ENCODE data around the gene KNOP1.

Gene KNOP1, protein sequence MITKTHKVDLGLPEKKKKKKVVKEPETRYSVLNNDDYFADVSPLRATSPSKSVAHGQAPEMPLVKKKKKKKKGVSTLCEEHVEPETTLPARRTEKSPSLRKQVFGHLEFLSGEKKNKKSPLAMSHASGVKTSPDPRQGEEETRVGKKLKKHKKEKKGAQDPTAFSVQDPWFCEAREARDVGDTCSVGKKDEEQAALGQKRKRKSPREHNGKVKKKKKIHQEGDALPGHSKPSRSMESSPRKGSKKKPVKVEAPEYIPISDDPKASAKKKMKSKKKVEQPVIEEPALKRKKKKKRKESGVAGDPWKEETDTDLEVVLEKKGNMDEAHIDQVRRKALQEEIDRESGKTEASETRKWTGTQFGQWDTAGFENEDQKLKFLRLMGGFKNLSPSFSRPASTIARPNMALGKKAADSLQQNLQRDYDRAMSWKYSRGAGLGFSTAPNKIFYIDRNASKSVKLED

DNA sequence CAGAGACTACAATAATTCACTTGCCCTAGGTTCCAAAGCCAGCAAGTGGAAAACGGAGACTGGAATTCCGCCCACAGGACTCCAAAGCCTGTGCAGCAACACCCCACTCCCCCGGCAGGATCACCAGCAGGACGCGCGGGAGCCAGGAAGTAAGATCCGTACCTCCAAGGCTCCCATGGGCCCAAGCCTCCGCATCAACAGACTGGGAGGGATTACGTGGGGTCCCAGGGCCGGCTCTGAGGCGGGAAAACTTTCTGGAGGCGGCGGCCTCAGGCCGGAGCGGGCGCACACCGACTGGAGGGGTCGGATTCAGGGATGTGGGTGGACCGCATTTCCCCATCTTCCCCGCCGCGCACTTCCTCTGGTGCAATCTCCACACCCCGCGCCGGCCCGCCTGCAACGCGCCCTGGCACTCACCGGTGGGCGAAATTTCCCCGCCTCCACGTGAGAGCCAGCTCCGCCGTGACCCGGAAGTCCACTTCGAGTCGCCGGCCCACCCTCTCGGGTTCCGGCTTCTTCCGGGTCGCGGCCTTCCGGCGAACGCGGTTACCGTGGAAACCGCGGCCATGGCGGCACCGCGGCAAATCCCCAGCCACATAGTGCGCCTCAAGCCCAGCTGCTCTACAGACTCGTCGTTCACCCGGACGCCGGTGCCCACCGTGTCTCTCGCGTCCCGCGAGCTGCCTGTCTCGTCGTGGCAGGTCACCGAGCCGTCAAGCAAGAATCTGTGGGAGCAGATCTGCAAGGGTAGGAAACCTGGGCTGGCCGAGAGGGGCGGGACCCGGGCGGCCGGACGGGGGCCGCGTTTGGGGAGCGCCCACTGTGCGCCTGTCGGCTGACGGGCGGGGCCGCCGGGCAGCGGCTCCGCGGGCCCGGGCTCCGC lies at the start of gene KNOP1, which contains the start of gene IQCK:
Gene KNOP1 (minus strand): TSS at position 487 of the 883 bp plus-strand sequence. CDS start 3,192 bp downstream, outside the sequence.
Gene IQCK (plus strand): TSS at position 531 of the 883 bp plus-strand sequence. CDS start 36 bp downstream, at position 567.
- peak; percentile 92 for DNase-seq

DNA sequence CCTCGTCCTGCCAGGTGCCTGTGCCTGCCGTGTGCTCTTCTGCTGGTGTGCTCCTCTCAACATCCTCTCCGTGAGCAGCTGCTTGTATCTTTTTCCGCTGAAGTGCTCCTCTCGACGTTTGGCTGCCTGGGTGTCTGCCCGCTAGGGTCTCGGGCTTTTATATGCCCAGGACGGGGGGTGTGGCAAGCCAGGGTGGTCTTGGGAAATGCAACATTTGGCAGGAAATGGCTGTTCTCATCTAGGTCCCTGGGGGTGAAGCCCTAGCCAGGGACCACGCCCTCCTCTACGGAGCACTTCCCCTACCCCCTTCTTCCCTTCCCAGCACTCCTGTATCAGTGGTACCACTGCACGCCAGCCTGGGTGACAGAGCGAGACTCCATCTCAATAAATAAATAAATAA lies 49.5 kb upstream of the KNOP1 start:
- no peak for DNase-seq

- no peak for DNase-seq
These were observed 49.0 kb upstream of the KNOP1 start for GRCh38 chr16:19766988-19767387.

DNA sequence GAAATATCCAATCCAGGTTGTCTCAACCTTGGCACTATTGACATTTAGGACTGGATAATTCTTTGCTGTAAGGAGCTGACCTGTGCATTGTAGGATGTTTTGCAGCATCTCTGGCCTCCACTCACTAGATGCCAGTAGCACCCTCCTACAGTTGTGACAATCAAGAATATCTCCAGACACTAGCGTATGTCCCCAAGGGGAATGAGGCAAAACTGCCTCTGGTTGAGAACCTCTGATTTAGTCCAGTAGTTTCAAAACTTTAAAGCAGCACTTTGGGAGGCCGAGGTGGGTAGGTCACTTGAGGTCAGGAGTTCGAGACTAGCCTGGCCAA lies 48.5 kb upstream of the KNOP1 start:
- DNase-seq: no peak

GRCh38 chr16:19765860-19766553 lies 48.0 kb upstream of the KNOP1 start:
- no peak for DNase-seq

DNA sequence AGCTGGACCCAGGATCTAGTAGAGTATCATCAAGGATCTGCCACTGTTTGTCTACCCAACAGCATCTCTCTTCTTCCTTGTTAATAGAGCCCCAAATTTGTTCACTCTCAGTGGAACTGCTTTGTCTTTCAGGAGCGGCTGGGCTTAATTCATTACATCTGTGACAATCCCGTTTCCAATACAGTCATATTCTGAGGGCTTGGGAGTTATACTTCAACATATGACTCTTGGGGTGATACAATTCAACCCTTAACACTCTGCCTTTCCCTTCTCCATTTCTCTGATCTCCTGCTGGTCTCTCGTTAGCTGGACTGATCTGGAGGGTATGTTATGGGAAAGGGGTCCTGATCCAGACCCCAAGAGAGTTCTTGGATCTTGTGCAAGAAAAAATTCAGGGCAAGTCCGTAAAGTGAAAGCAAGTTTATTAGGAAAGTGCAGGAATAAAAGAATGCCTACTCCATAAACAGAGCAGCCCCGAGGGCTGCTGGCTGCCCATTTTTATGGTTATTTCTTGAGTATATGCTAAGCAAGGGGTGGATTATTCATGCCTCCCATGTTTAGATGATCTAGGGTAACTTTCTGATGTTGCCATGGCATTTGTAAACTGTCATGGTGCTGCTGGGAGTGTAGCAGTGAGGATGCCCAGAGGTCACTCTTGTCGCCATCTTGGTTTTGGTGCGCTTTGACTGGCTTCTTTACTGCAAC lies 42.5 kb upstream of the KNOP1 start:
- no peak for DNase-seq

- DNase-seq: no peak
These were observed 40.0 kb upstream of the KNOP1 start for GRCh38 chr16:19757762-19758595.

- DNase-seq: no peak
These were observed 39.0 kb upstream of the KNOP1 start for GRCh38 chr16:19757026-19757425.

DNA sequence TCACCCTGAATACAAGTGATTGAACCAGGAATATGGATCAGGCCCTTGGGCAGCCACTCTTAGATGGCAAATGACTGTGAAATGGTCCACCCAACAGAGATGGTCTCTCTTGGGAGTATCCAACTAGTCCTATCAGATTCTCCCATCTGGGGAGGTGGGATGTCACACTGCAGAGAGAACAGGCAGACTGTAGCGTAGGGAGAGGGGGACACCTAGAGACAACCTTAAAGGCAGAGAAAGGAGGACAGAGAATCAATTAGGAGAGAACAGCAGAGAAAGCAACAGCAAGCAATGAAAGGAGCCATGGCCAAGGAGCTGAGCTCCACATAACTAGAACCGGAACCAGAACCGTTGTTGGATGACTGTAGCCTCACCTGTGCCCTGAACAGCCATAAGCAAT lies 37.2 kb upstream of the KNOP1 start:
- no peak for DNase-seq

- DNase-seq: no peak
These were observed 36.6 kb upstream of the KNOP1 start for GRCh38 chr16:19754644-19755036.

DNA sequence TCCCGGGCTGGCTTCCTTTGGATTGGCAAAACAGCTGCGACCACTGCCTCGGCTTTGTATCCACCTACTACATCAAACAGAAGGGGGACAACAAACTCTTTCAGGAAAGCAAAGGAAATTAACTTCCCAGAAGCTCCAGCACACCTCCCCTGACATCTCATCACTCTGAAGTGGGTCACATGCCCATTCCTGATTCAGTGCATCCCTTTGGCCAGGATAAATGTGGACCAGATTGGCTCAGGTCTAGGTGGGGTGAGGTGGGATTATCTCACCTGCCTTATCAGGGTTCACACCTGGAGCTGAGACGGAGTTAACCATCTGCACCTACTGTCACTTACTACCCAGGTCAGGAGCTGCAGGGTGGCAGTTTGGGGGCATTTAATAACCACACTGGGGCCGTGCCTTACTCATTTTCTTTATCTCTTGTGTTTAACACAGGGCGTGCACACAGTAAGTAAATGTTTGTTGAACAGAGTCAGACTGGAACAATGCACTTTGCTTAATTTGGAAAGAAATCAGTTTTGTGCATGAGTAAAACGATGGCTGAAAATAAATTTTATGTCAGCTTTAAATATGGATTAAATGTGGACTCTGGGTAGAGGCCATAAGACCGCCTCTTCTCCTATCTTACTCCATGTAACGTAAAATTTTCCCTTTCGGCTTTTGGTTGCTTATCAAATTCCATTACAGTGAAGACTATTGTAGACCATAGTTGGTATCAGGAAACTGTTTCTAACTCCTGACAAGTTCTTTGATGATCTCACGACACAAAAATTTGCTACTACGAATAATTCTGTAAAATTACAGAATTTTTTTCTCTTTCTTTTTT lies 36.0 kb upstream of the KNOP1 start:
- DNase-seq: no peak

DNA sequence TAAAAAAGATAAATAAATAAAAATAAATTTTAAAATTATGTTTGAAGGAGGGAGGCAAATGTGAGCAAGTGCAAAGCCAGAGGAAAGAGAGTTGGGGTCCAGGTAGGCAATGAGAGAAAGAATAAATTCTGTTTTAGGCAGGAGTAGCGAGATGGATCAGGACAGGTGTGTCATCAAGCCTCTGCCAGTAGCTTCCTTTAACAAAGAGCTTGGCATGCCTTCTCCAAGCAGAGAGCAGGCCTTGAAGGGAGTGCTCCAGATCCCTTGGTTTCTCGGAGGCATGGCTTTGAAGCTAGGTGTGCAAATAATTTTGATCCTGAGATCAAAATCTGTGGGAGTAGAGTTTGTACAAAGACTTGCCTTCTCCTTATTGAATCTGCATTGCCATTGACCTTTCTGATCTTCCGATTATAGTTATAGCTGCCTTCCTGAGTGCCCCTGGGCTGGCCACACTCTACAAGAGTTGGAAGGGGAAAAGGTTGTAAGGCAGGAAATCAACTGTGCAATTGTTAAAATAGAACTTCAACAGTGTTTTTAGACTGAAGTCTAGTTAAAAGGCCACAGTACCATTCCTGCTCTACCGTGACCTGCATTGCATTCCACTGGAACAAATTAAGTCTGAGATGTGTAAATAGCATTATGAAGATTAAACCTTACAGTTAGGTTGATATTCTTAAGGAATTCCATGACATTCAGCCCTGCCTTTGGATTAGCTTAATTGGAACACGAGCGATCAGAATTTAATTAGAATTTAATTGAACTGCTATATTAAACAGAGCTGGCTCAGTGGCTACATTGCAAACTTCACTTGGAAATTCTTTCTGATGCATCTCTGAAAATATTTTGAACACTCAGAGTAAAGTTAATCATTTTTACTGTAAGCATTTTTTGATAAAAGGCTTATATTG lies 33.7 kb upstream of the KNOP1 start:
- DNase-seq: no peak

- no peak for DNase-seq
These were observed 31.6 kb upstream of the KNOP1 start for GRCh38 chr16:19749571-19750080.

GRCh38 chr16:19748389-19749168 lies 30.6 kb upstream of the KNOP1 start:
- no peak for DNase-seq

DNA sequence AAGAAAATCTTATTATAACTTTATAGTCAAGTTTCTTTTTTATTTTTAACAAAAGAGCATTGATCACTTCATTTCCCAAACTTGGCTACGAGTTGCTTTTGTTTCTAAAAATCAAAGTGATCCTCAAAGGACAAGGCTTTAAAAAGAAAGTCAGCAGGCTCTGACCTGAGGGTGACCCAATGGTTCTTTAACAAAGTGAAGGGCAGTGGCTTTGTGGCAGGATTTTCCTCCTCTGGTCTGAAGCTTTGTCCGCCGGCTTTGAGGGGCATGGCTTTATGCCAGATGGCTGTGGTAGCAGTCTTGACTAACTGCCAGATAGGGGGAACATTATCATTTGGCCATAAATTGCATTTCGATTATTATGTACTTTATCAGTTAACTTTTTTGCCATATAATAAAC lies 28.5 kb upstream of the KNOP1 start:
- no peak for DNase-seq

GRCh38 chr16:19745286-19746010 lies 27.4 kb upstream of the KNOP1 start:
- DNase-seq: no peak

DNA sequence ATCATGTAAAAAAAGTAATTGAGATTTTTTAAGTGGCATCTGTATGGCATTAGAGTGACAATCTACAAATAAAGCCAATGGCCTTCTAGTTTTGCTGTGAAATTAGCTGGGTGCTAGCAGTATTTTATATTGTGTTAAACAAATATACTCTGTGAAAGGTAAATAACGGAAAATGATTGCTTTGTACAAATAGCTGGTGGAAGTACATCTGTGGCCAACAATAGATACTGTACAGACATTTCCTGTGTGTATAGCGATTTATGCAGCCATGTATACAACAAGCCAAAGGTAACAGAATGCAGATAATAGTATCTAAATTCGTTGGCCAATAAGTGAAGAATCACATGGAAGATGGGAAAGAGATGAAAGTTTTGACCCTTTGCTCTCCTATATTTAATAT lies 26.6 kb upstream of the KNOP1 start:
- no peak for DNase-seq

GRCh38 chr16:19743816-19744159 lies 25.8 kb upstream of the KNOP1 start:
- DNase-seq: no peak
